Upper lobe of left lung (tissue), 4 donors: Measurements from ENCODE around the gene METTL13.

ENCODE experiments used
- EP300 ChIP-seq, 4 donors: sonication (generic); formaldehyde crosslinking; IDR thresholded peaks; one replicate each; pipeline ENCODE4 v1.5.1; 2017; ENCODE audit warnings: antibody characterized with exemption in 4 of 4, control low read depth in 2 of 4
- POLR2AphosphoS5 ChIP-seq, 2 donors: sonication (generic); formaldehyde crosslinking; IDR thresholded peaks; one replicate each; pipeline ENCODE4 v1.5.1; 2017; ENCODE audit warnings: antibody characterized with exemption in 2 of 2
- TF ChIP-seq, protein P1 (sequence below), 6 experiments: fragments of 450-650 bp in 4 of 6; fragments of 200-600 bp in 2 of 6; sonication (generic) in 2 of 6; IDR thresholded peaks; one replicate each; pipeline ENCODE4 v1.5.1; 2016 to 2019; ENCODE audit warnings: antibody characterized with exemption in 6 of 6

DNA sequence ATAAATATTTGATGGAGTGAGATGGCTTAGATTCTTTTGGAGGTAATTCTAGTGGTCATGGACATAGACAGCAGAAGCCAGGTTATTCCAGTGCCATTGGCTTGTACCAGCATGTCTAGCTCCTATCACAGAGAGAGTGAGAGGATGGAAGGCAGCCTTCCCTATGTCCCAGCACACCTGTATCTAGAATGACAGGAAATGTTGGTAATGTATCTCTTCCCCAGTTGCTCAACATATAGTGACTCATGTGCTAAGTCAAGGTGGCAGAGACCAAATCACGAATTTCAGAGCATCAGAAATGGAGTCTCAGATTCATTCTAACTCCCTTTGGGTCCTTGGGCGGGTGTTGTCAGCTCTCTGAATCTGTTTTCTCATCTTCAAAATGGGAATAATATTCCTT lies 28.4 kb downstream of the METTL13 start:
- TF ChIP-seq, protein P1, sequence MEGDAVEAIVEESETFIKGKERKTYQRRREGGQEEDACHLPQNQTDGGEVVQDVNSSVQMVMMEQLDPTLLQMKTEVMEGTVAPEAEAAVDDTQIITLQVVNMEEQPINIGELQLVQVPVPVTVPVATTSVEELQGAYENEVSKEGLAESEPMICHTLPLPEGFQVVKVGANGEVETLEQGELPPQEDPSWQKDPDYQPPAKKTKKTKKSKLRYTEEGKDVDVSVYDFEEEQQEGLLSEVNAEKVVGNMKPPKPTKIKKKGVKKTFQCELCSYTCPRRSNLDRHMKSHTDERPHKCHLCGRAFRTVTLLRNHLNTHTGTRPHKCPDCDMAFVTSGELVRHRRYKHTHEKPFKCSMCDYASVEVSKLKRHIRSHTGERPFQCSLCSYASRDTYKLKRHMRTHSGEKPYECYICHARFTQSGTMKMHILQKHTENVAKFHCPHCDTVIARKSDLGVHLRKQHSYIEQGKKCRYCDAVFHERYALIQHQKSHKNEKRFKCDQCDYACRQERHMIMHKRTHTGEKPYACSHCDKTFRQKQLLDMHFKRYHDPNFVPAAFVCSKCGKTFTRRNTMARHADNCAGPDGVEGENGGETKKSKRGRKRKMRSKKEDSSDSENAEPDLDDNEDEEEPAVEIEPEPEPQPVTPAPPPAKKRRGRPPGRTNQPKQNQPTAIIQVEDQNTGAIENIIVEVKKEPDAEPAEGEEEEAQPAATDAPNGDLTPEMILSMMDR (IDR thresholded peaks at IDR 0.05): no peak
- TF ChIP-seq POLR2AphosphoS5 (IDR thresholded peaks at IDR 0.05) (no peak), EP300 (IDR thresholded peaks at IDR 0.05) (no peak)
